Activated T-helper 9 cell treated with anti-CD3 and anti-CD28 coated beads, Interleukin-2, amount 50 U/mL, for 16 hours (primary cell): ENCODE measurements around the gene RAD23A.
"Not testable (repeated sequence)": the region's sequence is repeated elsewhere in the genome, so short reads cannot be mapped to it uniquely, and the experiment has no call there.

Experiments used
- DNase-seq: peaks from one replicate; pipeline ENCODE4 v3.0.0-alpha.2; 2020; ENCODE audit warnings: low read depth

RAD23A gene

GRCh38 chr19:12955575-12955974 is 9.9 kb downstream of the RAD23A start:
- DNase-seq, result not testable (repeated sequence)

GRCh38 chr19:12955996-12956395 is 10.3 kb downstream of the RAD23A start:
- DNase-seq, result no peak

GRCh38 chr19:12956446-12957388 is 11.1 kb downstream of the RAD23A start, which contains the start of gene GADD45GIP1:
GADD45GIP1 (minus strand) TSS chr19:12957223; CDS start chr19:12957212, 11 bp downstream.
- DNase-seq, result peak; percentile 75

GRCh38 chr19:12957389-12957952 is 11.8 kb downstream of the RAD23A start:
- not testable (repeated sequence) for DNase-seq

- no peak for DNase-seq
Measured at GRCh38 chr19:12959481-12959880, 13.8 kb downstream of the RAD23A start.

GRCh38 chr19:12965017-12965811 is 19.6 kb downstream of the RAD23A start:
- peak; percentile 72 for DNase-seq

- no peak for DNase-seq
Measured at GRCh38 chr19:12965812-12966135, 20.1 kb downstream of the RAD23A start.

- DNase-seq, result no peak
Measured at GRCh38 chr19:12967907-12968306, 22.2 kb downstream of the RAD23A start.

- DNase-seq, result no peak
Measured at GRCh38 chr19:12969292-12969988, 23.8 kb downstream of the RAD23A start, which contains the start of gene DAND5. DAND5 (plus strand) TSS chr19:12969576; CDS start chr19:12969661, 85 bp downstream.

GRCh38 chr19:12970070-12970820 is 24.6 kb downstream of the RAD23A start:
- DNase-seq, result no peak

GRCh38 chr19:12973236-12973635 is 27.6 kb downstream of the RAD23A start:
- no peak for DNase-seq

- no peak for DNase-seq
Measured at GRCh38 chr19:12974301-12975220, 28.9 kb downstream of the RAD23A start.

GRCh38 chr19:12975221-12975741 is 29.6 kb downstream of the RAD23A start:
- no peak for DNase-seq

- DNase-seq, result not testable (repeated sequence)
Measured at GRCh38 chr19:12976109-12976508, 30.4 kb downstream of the RAD23A start.

GRCh38 chr19:12979974-12980373 is 34.3 kb downstream of the RAD23A start:
- DNase-seq, result no peak

GRCh38 chr19:12982648-12983047 is 37.0 kb downstream of the RAD23A start:
- DNase-seq, result no peak

GRCh38 chr19:12983091-12983490 is 37.4 kb downstream of the RAD23A start:
- no peak for DNase-seq

GRCh38 chr19:12983542-12984142 is 38.0 kb downstream of the RAD23A start:
- peak; percentile 75 for DNase-seq

- DNase-seq, result no peak
Measured at GRCh38 chr19:12984143-12984627, 38.5 kb downstream of the RAD23A start.
